K562 (cell line): Measurements from ENCODE around the gene CCNY. TPM values are rescaled to one million over a fixed set of nuclear protein-coding genes. Genes with fewer than 3 reads are reported as not detected.

Experiments
- FOXK1 ChIP-seq: sonication (generic); formaldehyde crosslinking; IDR thresholded peaks from 2 replicates; pipeline ENCODE4 v1.8.0; 2022; ENCODE audit warnings: missing genetic modification reagents, mild to moderate bottlenecking, borderline replicate concordance
- HMG20A ChIP-seq: fragments of 450-650 bp; formaldehyde crosslinking; conservative IDR thresholded peaks from 2 replicates; pipeline ENCODE4 v1.4.0; 2020; ENCODE audit warnings: mild to moderate bottlenecking, mixed read lengths
- ZNF184 ChIP-seq: sonication (generic); formaldehyde crosslinking; IDR thresholded peaks from 2 replicates; pipeline ENCODE4 v1.5.0; 2020; ENCODE audit warnings: missing genetic modification reagents
- polyA plus RNA-seq, 8 experiments: library from polyadenylated mRNA; depleted of rRNA in 4 of 8; stranded (reverse) in 5 of 8; unstranded in 3 of 8; fragments of >200 nt; fragmentation: Nextera tagmentation in 2 of 8; fragmentation: Illumina TruSeq in 1 of 8; extraction: Ambion mirVana in 2 of 8; extraction: Trizol in 1 of 8; gene quantifications; 2 replicates each; pipeline versions ENCODE4 v1.2.1 to v1.2.3, GENCODE V29; 2011 to 2014; ENCODE audit warnings: inconsistent platforms in 1 of 8, missing spikeins in 1 of 8
- total RNA-seq, 7 experiments: library from RNA; depleted of rRNA in 6 of 7; stranded (reverse); fragments of >200 nt in 6 of 7; fragmentation: Illumina TruSeq in 2 of 7; extraction: Trizol in 2 of 7; gene quantifications; 2 replicates each; pipeline versions ENCODE4 v1.2.1 to v1.2.3, GENCODE V29; 2011 to 2021; ENCODE audit warnings: low replicate concordance in 1 of 7
- TF ChIP-seq, protein P1 (sequence below), 2 experiments: fragments of 450-650 bp in 1 of 2; sonication (generic) in 1 of 2; formaldehyde crosslinking in 1 of 2; IDR thresholded peaks; 2 replicates each; pipeline versions ENCODE4 v1.7.1 to v1.9.0; 2016 to 2022; ENCODE audit warnings: inconsistent platforms in 1 of 2, mild to moderate bottlenecking in 1 of 2, missing genetic modification reagents in 1 of 2
- TF ChIP-seq, protein P2 (sequence below), 2 experiments: fragments of 450-650 bp; formaldehyde crosslinking in 1 of 2; IDR thresholded peaks; 2 replicates each; pipeline versions ENCODE4 v1.4.0 to v1.6.1; 2014 to 2020; ENCODE audit warnings: mild to moderate bottlenecking in 2 of 2, borderline replicate concordance in 1 of 2, low read depth in 1 of 2

CCNY gene
- total and polyA plus RNA-seq, 9 of the 15 experiments (the other 6 are each of a cell fraction or from before 2014, with no cell fraction given) = 8.4 to 109 (median 38.6) TPM

DNA sequence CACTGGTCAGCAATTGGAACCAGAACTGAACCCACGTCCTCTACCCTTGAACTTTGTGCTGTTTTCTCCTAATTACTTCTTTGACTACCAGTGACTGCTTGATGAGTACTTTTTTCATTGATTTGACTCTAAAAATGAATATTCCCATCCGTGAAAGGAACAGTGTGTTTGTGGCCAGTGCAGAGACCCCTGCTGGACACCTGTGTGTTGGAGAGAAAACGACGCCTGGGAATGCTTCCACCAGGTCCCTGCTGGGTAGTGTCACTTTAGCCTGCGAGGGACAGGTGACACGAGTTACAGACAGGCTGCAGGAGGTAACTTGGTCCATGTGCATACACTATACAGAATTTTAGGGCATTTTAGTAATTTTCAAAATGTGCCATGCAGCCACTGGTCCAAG is 262.1 kb downstream of the CCNY start (continued):
- TF ChIP-seq, protein P1, sequence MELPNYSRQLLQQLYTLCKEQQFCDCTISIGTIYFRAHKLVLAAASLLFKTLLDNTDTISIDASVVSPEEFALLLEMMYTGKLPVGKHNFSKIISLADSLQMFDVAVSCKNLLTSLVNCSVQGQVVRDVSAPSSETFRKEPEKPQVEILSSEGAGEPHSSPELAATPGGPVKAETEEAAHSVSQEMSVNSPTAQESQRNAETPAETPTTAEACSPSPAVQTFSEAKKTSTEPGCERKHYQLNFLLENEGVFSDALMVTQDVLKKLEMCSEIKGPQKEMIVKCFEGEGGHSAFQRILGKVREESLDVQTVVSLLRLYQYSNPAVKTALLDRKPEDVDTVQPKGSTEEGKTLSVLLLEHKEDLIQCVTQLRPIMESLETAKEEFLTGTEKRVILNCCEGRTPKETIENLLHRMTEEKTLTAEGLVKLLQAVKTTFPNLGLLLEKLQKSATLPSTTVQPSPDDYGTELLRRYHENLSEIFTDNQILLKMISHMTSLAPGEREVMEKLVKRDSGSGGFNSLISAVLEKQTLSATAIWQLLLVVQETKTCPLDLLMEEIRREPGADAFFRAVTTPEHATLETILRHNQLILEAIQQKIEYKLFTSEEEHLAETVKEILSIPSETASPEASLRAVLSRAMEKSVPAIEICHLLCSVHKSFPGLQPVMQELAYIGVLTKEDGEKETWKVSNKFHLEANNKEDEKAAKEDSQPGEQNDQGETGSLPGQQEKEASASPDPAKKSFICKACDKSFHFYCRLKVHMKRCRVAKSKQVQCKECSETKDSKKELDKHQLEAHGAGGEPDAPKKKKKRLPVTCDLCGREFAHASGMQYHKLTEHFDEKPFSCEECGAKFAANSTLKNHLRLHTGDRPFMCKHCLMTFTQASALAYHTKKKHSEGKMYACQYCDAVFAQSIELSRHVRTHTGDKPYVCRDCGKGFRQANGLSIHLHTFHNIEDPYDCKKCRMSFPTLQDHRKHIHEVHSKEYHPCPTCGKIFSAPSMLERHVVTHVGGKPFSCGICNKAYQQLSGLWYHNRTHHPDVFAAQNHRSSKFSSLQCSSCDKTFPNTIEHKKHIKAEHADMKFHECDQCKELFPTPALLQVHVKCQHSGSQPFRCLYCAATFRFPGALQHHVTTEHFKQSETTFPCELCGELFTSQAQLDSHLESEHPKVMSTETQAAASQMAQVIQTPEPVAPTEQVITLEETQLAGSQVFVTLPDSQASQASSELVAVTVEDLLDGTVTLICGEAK (IDR thresholded peaks at IDR 0.05) = no peak
- TF ChIP-seq, protein P1 (CRISPR knock-in tag; IDR thresholded peaks at IDR 0.05) = no peak
- no peak for TF ChIP-seq FOXK1 (CRISPR knock-in tag)
- TF ChIP-seq HMG20A (CRISPR knock-in tag) = no peak
- TF ChIP-seq, protein P2, sequence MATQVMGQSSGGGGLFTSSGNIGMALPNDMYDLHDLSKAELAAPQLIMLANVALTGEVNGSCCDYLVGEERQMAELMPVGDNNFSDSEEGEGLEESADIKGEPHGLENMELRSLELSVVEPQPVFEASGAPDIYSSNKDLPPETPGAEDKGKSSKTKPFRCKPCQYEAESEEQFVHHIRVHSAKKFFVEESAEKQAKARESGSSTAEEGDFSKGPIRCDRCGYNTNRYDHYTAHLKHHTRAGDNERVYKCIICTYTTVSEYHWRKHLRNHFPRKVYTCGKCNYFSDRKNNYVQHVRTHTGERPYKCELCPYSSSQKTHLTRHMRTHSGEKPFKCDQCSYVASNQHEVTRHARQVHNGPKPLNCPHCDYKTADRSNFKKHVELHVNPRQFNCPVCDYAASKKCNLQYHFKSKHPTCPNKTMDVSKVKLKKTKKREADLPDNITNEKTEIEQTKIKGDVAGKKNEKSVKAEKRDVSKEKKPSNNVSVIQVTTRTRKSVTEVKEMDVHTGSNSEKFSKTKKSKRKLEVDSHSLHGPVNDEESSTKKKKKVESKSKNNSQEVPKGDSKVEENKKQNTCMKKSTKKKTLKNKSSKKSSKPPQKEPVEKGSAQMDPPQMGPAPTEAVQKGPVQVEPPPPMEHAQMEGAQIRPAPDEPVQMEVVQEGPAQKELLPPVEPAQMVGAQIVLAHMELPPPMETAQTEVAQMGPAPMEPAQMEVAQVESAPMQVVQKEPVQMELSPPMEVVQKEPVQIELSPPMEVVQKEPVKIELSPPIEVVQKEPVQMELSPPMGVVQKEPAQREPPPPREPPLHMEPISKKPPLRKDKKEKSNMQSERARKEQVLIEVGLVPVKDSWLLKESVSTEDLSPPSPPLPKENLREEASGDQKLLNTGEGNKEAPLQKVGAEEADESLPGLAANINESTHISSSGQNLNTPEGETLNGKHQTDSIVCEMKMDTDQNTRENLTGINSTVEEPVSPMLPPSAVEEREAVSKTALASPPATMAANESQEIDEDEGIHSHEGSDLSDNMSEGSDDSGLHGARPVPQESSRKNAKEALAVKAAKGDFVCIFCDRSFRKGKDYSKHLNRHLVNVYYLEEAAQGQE (IDR thresholded peaks at IDR 0.05; ENCODE audit: borderline replicate concordance) = peak; percentile 7; the same call in 1 of the 2 replicates
- TF ChIP-seq, protein P2 (CRISPR knock-in tag; IDR thresholded peaks at IDR 0.05; ENCODE audit: low read depth) = no peak
- no peak for TF ChIP-seq ZNF184 (CRISPR knock-in tag)
